ENCODE measurements around the gene RTRAF.

DNA sequence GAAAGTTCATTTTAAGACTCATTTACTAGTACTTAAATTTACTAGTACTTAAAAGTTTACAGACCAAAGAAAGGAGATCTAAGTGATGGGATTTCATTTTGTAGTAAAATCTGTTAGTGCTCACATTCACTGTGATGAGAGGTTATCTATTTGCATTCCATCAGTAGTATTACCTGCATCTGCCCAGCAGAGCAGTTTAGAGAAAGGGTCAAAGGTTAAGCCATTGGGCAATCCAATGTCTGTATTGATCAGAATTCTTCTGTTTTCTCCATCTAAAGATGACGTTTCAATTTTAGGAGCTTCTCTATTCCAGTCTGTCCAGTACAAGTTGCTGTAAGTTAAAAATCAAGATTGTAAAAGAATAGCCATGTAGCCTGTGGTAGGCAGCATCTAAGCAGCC, 18.3 kb downstream of the RTRAF start:
- TF ChIP-seq GATA2 (IDR thresholded peaks at IDR 0.05; ENCODE audit: low read depth, low read length) (no peak), GATA3 (IDR thresholded peaks at IDR 0.05; ENCODE audit: low read depth, low read length) (no peak)

All from SH-SY5Y (cell line).